ENCODE data around the gene NRSN2.
A peak's percentile ranks its signal among the peaks of the same experiment; 100 is the strongest.

Gene NRSN2

DNA sequence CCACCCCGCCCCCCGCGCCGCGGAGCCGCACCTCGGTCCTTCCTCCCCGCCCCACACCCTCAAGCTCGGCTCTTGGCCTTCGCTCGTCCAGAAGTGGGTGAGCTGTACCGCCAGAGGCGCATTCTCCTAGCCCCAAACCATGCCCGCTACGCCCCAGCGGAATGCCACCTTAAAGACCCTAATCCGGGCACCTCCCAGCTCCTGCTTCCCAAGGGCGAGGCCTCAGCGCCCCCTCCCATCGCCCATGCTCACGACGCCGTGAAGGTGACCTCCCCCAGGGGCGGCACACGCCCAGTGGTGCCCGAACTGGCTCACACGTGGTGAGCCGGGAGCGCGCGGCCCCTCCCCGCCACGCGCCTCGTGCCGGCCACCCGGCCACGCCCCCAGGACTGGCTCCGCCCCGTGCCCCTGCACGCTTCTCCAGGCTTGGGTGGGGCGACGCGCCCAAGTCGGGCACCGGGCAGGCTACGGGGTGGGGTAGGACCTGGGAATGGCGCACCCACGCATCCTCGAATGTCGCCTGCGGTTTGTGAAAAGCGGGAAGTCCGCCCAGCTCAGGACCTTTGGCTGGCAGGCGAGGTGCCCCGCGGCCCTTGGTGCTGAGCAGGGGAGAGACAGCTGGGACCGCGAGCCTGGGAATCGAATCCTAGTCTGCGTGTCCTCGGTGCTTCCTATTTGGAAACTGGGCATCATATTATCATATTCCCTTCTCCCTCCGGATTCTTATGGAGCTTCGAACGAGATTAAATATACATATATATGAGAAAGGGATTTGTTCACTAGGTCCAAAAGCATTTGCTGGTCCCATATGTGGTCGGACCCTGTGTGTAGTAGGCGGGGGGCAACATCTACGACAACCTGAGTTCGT is 22.5 kb upstream of the NRSN2 start:
- peak; percentile 48 for DNase-seq
- Histone ChIP-seq H3K36me3 (replicated peaks) (no peaks in the 10 kb centered on the region), H3K27me3 (replicated peaks) (no peaks in the 10 kb centered on the region), H3K27ac (peak overlapping the region; percentile 61), H3K4me3 (ENCODE audit: low read depth, low read length) (peak overlapping the region; percentile 71)
- TF ChIP-seq, protein P1, sequence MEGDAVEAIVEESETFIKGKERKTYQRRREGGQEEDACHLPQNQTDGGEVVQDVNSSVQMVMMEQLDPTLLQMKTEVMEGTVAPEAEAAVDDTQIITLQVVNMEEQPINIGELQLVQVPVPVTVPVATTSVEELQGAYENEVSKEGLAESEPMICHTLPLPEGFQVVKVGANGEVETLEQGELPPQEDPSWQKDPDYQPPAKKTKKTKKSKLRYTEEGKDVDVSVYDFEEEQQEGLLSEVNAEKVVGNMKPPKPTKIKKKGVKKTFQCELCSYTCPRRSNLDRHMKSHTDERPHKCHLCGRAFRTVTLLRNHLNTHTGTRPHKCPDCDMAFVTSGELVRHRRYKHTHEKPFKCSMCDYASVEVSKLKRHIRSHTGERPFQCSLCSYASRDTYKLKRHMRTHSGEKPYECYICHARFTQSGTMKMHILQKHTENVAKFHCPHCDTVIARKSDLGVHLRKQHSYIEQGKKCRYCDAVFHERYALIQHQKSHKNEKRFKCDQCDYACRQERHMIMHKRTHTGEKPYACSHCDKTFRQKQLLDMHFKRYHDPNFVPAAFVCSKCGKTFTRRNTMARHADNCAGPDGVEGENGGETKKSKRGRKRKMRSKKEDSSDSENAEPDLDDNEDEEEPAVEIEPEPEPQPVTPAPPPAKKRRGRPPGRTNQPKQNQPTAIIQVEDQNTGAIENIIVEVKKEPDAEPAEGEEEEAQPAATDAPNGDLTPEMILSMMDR (IDR thresholded peaks at IDR 0.05; ENCODE audit: low read depth, low read length, missing control alignments) = peak; percentile 64
- in situ Hi-C loops (cut with HindIII; ENCODE audit: low pct_ligation_motif_present, low sequenced_read_pairs) = no loop called here

DNA sequence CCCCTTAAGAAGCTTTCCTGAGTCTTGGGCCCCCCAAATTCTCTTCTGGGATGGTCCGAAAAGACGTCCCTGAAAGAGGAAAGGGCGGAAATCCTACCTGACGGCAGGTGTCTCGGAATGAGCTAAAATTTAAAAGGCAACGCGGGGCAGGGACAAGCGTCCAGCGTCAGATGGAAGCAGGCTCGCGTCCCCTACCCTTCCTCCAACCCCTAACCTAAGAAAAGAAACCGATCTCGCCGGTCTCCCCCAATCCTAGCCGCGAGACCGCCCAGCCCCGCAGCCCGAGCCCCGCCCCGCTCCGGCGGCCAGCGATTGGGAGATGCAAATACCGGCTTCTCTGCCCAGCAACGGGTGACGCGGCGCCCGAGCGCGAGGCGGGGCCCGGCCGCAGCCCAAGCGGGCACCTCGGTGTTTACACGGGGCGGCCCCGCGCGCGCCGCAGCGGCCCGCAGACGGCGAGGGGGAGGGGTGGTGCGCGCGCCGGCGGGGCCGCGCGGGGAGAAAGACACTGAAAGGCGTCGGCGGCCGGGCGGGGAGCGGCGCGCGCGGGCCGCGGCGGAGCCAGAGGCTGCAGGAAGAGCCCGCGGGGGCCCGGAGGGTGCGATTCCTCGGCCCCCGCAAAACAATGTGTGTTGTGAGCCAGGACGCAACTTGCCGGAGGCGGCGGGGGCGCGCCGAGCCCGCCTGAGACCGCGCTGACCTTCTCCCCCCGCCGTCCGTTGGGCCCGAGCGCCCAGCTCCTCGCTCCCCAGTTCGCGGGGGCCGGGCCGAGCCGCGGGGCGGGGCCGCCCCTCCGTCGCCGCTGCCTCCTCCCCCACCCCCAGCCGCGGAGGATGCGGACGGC is 21.6 kb upstream of the NRSN2 start, which contains the start of gene SOX12:
TSS of gene SOX12 (plus strand) at position 508 of the 844 bp plus-strand sequence. CDS start 373 bp downstream, outside the sequence.
- Histone ChIP-seq H3K36me3 (replicated peaks) (no peaks in the 10 kb centered on the region), H3K27ac (peak within 1 kb of the TSS; percentile 77), H3K27me3 (replicated peaks) (no peaks in the 10 kb centered on the region), H3K4me3 (ENCODE audit: low read depth, low read length) (peak within 1 kb of the TSS; percentile 71)
- TF ChIP-seq, protein P1 (IDR thresholded peaks at IDR 0.05; ENCODE audit: low read depth, low read length, missing control alignments) = no peak
- in situ Hi-C loops (cut with HindIII; ENCODE audit: low pct_ligation_motif_present, low sequenced_read_pairs) = no loop called here
- DNase-seq = peak; percentile 87

DNA sequence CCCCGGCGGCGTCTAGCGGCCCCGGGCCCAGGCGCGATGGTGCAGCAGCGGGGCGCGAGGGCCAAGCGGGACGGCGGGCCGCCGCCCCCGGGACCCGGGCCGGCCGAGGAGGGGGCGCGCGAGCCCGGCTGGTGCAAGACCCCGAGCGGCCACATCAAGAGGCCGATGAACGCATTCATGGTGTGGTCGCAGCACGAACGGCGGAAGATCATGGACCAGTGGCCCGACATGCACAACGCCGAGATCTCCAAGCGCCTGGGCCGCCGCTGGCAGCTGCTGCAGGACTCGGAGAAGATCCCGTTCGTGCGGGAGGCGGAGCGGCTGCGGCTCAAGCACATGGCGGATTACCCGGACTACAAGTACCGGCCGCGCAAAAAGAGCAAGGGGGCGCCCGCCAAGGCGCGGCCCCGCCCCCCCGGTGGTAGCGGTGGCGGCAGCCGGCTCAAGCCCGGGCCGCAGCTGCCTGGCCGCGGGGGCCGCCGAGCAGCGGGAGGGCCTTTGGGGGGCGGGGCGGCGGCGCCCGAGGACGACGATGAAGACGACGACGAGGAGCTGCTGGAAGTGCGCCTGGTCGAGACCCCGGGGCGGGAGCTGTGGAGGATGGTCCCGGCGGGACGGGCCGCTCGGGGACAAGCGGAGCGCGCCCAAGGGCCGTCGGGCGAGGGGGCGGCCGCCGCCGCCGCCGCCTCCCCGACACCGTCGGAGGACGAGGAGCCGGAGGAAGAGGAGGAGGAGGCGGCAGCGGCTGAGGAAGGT is 20.8 kb upstream of the NRSN2 start:
- TF ChIP-seq, protein P1 (IDR thresholded peaks at IDR 0.05; ENCODE audit: low read depth, low read length, missing control alignments) = no peak
- in situ Hi-C loops (cut with HindIII; ENCODE audit: low pct_ligation_motif_present, low sequenced_read_pairs) = no loop called here
- H3K4me3 ChIP-seq (ENCODE audit: low read depth, low read length) = peak overlapping the region; percentile 59
- DNase-seq = peak; percentile 58
- no peaks in the 10 kb centered on the region for H3K27me3 ChIP-seq (replicated peaks)
- peak overlapping the region; percentile 77 for H3K27ac ChIP-seq
- no peaks in the 10 kb centered on the region for H3K36me3 ChIP-seq (replicated peaks)

DNA sequence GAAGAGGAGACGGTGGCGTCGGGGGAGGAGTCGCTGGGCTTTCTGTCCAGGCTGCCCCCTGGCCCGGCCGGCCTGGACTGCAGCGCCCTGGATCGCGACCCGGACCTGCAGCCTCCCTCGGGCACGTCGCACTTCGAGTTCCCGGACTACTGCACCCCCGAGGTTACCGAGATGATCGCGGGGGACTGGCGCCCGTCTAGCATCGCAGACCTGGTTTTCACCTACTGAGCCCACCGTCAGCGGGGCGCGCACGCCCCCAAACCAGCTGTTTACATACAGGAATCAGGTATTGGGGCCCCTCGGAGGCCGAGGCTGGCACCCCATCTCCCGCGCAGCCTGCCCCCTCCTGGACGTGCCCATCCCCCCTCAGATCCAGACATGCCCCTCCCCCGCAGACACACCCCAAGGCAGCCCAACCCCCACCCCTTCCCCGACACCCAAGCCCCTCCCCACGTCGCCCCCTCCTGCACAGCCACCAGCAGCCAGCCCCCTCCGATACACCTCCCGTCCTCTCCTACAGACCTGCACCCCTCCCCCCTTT is 20.2 kb upstream of the NRSN2 start:
- no peak for DNase-seq
- TF ChIP-seq, protein P1 (IDR thresholded peaks at IDR 0.05; ENCODE audit: low read depth, low read length, missing control alignments) = no peak

More for the DNA sequence above, 20.2 kb upstream of the NRSN2 start:
- H3K27ac ChIP-seq = peak overlapping the region; percentile 77
- H3K36me3 ChIP-seq (replicated peaks) = no peaks in the 10 kb centered on the region
- in situ Hi-C loops (cut with HindIII; ENCODE audit: low pct_ligation_motif_present, low sequenced_read_pairs) = no loop called here
- H3K4me3 ChIP-seq (ENCODE audit: low read depth, low read length) = peak overlapping the region; percentile 59
- H3K27me3 ChIP-seq (replicated peaks) = no peaks in the 10 kb centered on the region

All from brain microvascular endothelial cell (primary cell).